Limb (tissue), 2 donors: ENCODE results near the gene FANCC.

ENCODE experiments used
- DNase-seq, 2 donors: peaks; one replicate each; pipeline ENCODE4 v3.0.0-alpha.2; 2016; ENCODE audit errors: extremely low spot score in 2 of 2

The FANCC gene

GRCh38 chr9:95103871-95104580 lies 213.5 kb downstream of the FANCC start:
- DNase-seq, result no peak

DNA sequence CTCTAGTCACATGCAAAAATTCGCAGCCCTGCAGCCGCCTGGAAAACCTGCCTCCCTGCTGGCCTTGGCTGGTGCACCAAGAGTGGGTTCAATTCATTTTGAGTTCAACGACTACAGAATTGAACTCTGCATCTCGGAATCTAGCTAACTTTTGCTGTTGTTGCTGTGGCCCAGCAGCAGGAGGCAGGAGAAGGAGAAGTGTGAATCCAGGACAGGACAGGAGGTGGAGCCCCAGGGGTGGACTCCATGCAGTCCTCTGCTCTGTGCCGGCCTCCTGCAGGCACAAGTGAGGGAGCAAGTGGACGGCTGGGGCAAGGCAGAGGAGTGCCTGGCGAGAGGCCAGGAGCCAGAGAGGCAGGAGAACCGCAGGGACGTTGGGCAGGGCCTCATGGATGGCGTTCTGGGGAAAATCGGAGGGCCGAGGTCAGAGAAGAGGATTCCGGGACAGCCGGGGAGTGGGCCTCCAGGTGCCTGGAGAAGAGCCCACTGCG lies 214.2 kb downstream of the FANCC start:
- no peak for DNase-seq

DNA sequence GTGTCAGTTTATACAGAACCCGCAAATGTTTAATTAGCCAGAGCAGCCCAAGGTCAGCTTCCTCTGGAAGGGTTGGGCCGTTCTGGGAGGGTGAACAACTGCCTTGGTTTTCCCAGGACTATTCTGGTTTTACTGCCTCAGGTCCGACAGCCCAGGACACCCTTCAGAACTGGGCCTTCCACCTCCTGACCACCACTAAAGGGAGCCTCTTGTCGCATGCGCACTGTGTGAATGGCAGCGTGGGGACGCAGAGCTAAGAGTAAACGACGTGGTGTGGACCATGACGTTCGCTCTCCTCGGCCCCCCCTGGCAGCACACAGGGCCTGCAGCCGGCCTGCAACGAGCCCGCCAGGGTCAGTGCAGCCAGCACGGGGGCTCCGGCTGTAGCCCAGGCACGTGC lies 214.9 kb downstream of the FANCC start:
- no peak for DNase-seq

DNA sequence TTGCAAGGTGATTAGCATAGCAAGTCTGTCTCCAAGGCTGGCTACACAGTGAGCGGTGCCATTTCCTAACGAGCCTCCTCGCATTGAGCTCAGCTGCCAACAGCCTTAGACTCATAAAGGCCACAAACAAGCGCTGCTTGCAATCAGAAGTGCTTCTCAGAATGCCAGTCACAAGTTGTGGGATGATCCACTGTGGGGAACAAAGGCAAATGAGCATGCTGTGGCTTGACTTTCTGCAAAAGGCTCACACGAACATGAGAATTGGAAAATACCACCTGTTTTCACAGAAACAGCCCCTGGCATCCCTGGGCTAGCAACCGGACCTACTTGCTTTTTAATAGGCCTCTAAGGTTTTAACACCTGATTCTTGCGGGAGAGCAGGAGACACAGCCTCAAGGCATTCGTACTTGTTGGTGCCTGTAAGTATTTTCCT lies 215.5 kb downstream of the FANCC start:
- no peak for DNase-seq

GRCh38 chr9:95101326-95101725 lies 216.2 kb downstream of the FANCC start:
- DNase-seq, result no peak

GRCh38 chr9:95100071-95100627 lies 217.4 kb downstream of the FANCC start:
- no peak for DNase-seq

GRCh38 chr9:95099321-95100070 lies 218.0 kb downstream of the FANCC start:
- DNase-seq, result no peak

DNA sequence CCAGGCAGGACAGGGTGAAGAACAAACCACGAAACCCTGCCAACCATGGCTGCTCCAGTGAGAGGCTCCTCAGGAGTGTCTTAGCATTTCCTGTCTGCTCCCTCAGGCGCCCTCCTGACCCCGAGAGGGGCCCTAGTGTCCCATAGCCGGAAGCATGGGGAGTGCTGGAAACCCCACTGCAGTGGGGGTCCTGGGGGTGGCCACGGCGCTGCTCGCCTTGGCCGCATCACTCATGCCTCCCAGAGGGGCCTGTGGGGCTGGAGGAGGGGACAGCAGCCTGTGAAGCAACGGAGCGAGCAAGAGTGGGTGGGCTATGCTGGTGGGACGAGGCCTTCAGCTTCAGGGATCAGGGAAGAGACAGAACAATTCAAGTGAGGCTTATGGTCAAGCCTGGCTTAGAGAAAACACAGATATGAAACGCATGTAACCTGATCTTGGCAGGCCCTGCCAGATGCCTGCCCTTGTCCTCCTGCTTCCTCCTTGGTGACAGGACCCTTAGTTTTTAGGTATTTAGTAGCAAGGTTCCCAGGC lies 219.1 kb downstream of the FANCC start:
- DNase-seq, result no peak

DNA sequence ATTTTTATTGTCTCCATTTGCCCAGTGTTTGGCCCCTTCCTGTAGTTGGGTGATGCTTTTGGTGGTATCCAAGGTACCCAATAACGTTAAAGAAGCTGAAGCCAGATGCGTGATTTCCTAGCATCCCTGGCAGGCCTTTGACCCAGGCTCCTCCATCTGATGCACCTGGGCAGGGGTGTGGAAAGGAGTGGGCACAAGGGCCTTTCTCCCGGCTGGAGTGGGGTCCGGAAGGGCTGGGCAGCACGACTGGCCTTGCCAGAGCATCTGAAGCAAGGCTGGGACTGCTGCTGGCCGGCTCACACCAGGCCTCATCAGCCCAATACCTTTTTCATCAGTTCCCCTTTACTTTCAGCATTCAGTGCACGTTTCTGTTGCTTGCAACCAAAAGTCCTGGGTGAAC lies 220.2 kb downstream of the FANCC start:
- DNase-seq, result no peak

GRCh38 chr9:95096807-95097206 lies 220.7 kb downstream of the FANCC start:
- DNase-seq, result no peak

GRCh38 chr9:95096381-95096780 lies 221.1 kb downstream of the FANCC start:
- DNase-seq, result no peak

GRCh38 chr9:95095641-95096355 lies 221.7 kb downstream of the FANCC start:
- no peak for DNase-seq

DNA sequence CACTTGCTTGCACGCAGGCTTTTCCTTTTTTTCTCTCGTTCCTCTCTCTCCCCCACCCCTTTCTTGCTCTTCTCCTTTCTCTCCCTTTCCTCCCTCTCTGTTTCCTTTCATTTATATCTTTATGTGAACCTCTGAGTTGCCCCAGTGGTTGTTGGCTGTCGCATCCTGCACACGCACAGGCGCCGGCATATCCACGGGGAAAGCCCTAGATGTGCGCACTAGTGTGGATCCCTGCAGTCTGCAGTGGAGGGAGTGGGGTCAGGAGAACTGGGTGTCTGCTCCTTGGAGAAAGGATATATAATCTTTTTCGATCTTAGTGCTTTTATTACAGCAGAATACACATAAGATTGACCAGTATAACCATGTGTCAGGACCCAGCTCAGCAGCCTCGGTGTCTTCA lies 223.5 kb downstream of the FANCC start:
- DNase-seq, result no peak

GRCh38 chr9:95093586-95093985 lies 223.9 kb downstream of the FANCC start:
- DNase-seq, result no peak

DNA sequence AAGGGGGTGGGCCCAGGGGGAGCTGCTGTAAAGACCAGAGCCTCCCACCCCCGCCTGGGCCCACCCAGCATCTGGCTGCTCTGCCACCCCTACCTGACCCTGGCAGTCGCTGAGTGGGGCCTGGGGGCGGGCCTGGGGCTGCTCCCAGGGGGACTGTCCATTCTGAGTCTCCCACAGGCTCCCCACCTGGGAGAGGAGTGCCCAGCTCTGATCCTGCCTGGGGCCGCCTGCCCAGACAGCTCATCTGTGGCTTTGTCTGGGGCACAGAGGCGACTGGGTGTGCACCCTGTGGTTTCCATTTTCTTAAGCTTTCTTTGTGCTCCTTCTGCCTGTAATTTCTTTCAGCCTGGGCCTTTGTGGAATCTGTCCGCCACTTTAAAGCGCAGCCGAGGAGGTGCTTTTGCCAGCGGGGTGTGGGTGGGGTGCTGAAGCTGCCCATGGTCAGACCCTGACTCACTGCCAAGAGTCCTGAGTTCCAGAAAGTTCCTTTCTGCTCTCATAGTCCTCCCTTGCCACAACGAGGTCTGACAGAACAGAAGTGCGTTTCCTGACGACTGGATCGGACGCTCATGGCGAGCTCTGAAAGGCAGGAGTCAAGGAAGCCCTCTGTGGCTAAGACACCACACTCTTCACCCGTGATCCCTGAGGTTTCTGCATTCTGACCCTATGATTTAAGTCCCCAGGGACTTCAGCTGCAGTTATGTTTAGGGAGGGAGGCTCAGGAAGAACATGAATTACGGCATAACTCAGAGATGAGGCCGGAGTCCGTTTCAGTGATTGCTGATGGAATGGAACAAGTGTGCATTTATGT lies 225.0 kb downstream of the FANCC start:
- no peak for DNase-seq

GRCh38 chr9:95091601-95092261 lies 225.8 kb downstream of the FANCC start:
- no peak for DNase-seq

- DNase-seq, result no peak
Measured at GRCh38 chr9:95090871-95091577, 226.5 kb downstream of the FANCC start.

GRCh38 chr9:95090023-95090791 lies 227.3 kb downstream of the FANCC start:
- DNase-seq, result no peak
